Measurements from ENCODE around the gene TMEM203. TPM values are rescaled to one million over a fixed set of nuclear protein-coding genes. Genes with fewer than 3 reads are reported as not detected.
A peak's percentile ranks its signal among the peaks of the same experiment; 100 is the strongest.

Gene TMEM203
- total RNA-seq, 1 experiment from 2014 or later, result 35.5 TPM

DNA sequence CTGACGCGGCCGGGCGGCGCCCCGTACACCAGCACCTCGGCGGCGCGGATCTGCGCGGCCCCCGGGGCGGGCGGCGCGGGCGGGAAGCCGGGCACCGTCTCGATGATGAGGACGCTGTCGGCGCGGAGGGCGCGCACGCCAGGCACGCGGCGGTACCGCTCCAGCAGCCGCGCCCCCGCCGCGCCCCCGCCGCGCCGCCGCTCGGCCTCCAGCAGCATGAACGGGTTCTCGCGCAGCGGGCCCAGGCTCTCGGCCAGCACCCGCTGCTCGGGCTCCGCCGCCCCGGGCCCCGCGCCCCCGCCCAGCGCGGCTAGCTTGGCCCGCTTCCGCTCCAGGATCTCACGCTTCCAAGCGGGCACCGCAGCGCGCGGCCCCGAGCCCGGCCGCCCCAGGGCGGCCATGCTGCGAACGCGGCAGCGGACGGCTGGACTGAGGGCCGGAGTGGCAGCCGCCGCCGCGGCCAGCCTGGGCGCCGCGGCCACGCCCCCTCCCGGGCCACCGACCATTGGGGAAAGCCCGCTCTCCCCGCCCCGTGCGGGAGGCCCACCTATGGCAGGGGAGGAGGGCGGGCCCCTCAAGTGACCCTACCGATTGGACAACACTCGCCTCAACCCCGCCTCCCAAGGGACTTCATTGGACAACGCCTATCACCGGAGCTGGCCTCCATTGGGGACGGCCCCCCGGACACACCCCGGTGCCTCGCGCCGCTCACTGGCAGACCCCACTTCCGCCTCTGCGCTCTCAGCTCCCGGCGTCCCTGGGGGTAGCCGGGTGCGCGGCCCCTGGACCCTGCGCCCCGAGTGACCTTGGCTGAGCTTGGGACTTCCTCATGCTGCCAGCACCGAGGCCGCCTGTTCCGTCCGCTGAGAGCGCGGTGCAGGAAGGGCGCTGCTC, 4.9 kb downstream of the TMEM203 start, which contains the start of gene TPRN:
Gene TPRN, minus strand, starts transcription at position 431 of the 894 bp plus-strand sequence. Its CDS starts 30 bp downstream, at position 401.
- peak within 1 kb of the TSS; percentile 86; the same call in 1 of the 2 replicates for H3K14ac ChIP-seq (ENCODE audit: insufficient read depth, low read length)
- H3K79me2 ChIP-seq (ENCODE audit: insufficient read depth, low read length), result peaks cover 6% of the 10 kb centered on the region; the same call in 1 of the 2 replicates
- no CpG with 5 or more reads among the region's 118 CpGs for WGBS (ENCODE audit: extremely low coverage, insufficient read length, low lambda C conversion rate)
- H4K8ac ChIP-seq (replicated peaks; ENCODE audit: insufficient read length, low read depth, low read length), result no peak within 1 kb of the TSS
- H4K91ac ChIP-seq (ENCODE audit: insufficient read length, low read depth, low read length), result no peak within 1 kb of the TSS
- H3K79me1 ChIP-seq (ENCODE audit: insufficient read depth, low read depth, low read length, poor library complexity, severe bottlenecking), result peaks cover 13% of the 10 kb centered on the region
- no peak within 1 kb of the TSS for H2BK12ac ChIP-seq (ENCODE audit: insufficient read length, low read depth, low read length)
- H2BK120ac ChIP-seq (ENCODE audit: low read depth, low read length, poor library complexity, severe bottlenecking), result no peak within 1 kb of the TSS
- peaks cover 8% of the 10 kb centered on the region for H3K23me2 ChIP-seq (ENCODE audit: insufficient read length, low read depth, low read length, poor library complexity, severe bottlenecking)
- H2BK20ac ChIP-seq (ENCODE audit: low read depth, low read length, poor library complexity, severe bottlenecking), result no peak within 1 kb of the TSS
- peaks cover 2% of the 10 kb centered on the region; the same call in 1 of the 2 replicates for H3K27me3 Mint-ChIP-seq (ENCODE audit: low read depth)
- no peak within 1 kb of the TSS for H2AK5ac ChIP-seq (ENCODE audit: insufficient read length, low read length)
- peak within 1 kb of the TSS; percentile 65 for H3K4me2 ChIP-seq (ENCODE audit: insufficient read depth, insufficient read length, low read length)
- H2BK5ac ChIP-seq (ENCODE audit: insufficient read length, low read length), result no peak within 1 kb of the TSS
- no peaks in the 10 kb centered on the region for H3K9me3 ChIP-seq (ENCODE audit: control insufficient read depth, low read depth, low read length)
- H3K4me1 Mint-ChIP-seq, result peaks cover 14 to 31% of the 10 kb centered on the region in 2 experiments
- H3K9me3 Mint-ChIP-seq, result no peaks in the 10 kb centered on the region
- peak within 1 kb of the TSS; percentile 78 to 88 for H3K4me3 Mint-ChIP-seq
- peak within 1 kb of the TSS; percentile 52 for H3K18ac ChIP-seq (ENCODE audit: insufficient read length, low read depth, low read length)
- no peaks in the 10 kb centered on the region for H4K20me1 ChIP-seq (ENCODE audit: control insufficient read depth, insufficient read depth, insufficient read length)
- H3K36me3 Mint-ChIP-seq (ENCODE audit: insufficient read depth in 1 of 3, low read depth in 3 of 3), result peaks cover 0 to 6% (median 0%) of the 10 kb centered on the region in 3 experiments; a peak in 4 of 7 replicates
- H2AFZ ChIP-seq (ENCODE audit: low read length), result no peak within 1 kb of the TSS
- H3K9ac ChIP-seq (ENCODE audit: extremely low read depth, insufficient read length, low read length), result peak within 1 kb of the TSS; percentile 67
- no peaks in the 10 kb centered on the region; the same call in 1 of the 2 replicates for H3K4me1 ChIP-seq (ENCODE audit: insufficient read depth, low read length)
- no peak within 1 kb of the TSS for H3K27ac ChIP-seq (ENCODE audit: insufficient read length, low read depth, low read length)
- H4K5ac ChIP-seq (ENCODE audit: insufficient read length, low read depth, low read length), result no peak within 1 kb of the TSS
- no peak within 1 kb of the TSS for H3K56ac ChIP-seq (ENCODE audit: insufficient read length, low read depth, low read length)
- H2BK15ac ChIP-seq (ENCODE audit: low read depth, low read length), result no peak within 1 kb of the TSS
- TF ChIP-seq, protein P1, sequence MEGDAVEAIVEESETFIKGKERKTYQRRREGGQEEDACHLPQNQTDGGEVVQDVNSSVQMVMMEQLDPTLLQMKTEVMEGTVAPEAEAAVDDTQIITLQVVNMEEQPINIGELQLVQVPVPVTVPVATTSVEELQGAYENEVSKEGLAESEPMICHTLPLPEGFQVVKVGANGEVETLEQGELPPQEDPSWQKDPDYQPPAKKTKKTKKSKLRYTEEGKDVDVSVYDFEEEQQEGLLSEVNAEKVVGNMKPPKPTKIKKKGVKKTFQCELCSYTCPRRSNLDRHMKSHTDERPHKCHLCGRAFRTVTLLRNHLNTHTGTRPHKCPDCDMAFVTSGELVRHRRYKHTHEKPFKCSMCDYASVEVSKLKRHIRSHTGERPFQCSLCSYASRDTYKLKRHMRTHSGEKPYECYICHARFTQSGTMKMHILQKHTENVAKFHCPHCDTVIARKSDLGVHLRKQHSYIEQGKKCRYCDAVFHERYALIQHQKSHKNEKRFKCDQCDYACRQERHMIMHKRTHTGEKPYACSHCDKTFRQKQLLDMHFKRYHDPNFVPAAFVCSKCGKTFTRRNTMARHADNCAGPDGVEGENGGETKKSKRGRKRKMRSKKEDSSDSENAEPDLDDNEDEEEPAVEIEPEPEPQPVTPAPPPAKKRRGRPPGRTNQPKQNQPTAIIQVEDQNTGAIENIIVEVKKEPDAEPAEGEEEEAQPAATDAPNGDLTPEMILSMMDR (conservative IDR thresholded peaks at IDR 0.05), result no peak
- H3K23ac ChIP-seq (ENCODE audit: insufficient read length, low read depth, low read length), result no peak within 1 kb of the TSS
- peak; percentile 99 for DNase-seq
- H3K27ac Mint-ChIP-seq, result peak within 1 kb of the TSS; percentile 18 to 82 (median 66); a peak in 1 of 7 replicates
- H3T11ph ChIP-seq (ENCODE audit: low read length), result no peak within 1 kb of the TSS
- H3K4ac ChIP-seq (ENCODE audit: low read depth, low read length), result no peak within 1 kb of the TSS
- no peaks in the 10 kb centered on the region for H3K27me3 ChIP-seq (ENCODE audit: insufficient read depth, low read length)
